HG02571 (cell line): ENCODE measurements around the gene HPS3.
A peak's percentile ranks its signal among the peaks of the same experiment; 100 is the strongest.
"Not testable (repeated sequence)": the region's sequence is repeated elsewhere in the genome, so short reads cannot be mapped to it uniquely, and the experiment has no call there.

Experiments
- ATAC-seq: cut with Tn5 transposase; IDR thresholded peaks from one replicate; pipeline ENCODE4 v1.9.1; 2021; ENCODE audit warnings: mild to moderate bottlenecking, moderate library complexity; ENCODE audit not compliant: unreplicated experiment

The HPS3 gene

GRCh38 chr3:149180057-149180573 lies 50.7 kb downstream of the HPS3 start:
- ATAC-seq, result no peak

GRCh38 chr3:149181182-149181581 lies 51.7 kb downstream of the HPS3 start:
- ATAC-seq, result no peak

GRCh38 chr3:149186219-149186618 lies 56.8 kb downstream of the HPS3 start:
- no peak for ATAC-seq

GRCh38 chr3:149186721-149187120 lies 57.3 kb downstream of the HPS3 start:
- no peak for ATAC-seq

DNA sequence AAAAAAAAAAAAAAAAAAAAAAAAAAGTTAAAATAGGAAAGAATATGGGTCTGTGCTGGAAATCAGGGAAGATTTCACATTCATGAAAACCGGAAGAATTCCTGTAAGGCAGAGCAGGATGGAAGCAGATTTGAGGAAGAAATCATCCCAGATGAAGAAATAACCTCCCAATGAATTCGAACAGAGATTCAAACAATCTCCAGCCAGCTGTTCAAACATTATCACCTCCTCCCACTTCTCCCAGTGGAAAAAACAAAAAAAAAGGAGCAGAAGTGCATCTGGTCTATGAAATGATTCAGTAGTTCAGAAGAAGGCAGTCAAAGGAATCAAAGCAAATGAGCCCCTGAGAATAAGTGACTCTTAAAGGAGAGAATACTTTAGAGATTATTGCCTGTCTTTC lies 59.1 kb downstream of the HPS3 start:
- ATAC-seq, result no peak

GRCh38 chr3:149195221-149195620 lies 65.8 kb downstream of the HPS3 start:
- no peak for ATAC-seq

DNA sequence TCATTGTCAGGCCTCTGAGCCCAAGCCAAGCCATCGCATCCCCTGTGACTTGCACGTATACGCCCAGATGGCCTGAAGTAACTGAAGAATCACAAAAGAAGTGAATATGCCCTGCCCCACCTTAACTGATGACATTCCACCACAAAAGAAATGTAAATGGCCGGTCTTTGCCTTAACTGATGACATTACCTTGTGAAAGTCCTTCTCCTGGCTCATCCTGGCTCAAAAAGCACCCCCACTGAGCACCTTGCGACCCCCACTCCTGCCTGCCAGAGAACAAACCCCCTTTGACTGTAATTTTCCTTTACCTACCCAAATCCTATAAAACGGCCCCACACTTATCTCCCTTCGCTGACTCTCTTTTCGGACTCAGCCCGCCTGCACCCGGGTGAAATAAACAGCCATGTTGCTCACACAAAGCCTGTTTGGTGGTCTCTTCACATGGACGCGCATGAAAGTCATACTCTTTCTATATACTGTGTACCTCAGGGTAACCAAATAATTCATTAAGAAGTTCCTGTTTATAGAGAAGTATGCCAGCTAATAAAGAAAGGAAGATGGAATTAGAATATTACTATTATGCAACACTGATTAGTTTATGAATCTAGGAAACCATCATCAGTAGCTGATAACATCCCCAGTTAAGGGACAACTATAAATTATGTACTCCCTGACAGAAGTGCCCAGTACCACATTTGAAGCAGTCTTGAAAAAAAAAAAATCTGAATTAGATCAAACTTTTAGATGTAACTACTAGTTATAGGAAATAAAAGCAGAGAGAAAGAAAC lies 67.6 kb downstream of the HPS3 start:
- not testable (repeated sequence) for ATAC-seq

GRCh38 chr3:149197669-149198068 lies 68.2 kb downstream of the HPS3 start:
- no peak for ATAC-seq

- ATAC-seq, result no peak
Observed at GRCh38 chr3:149198611-149199010, 69.2 kb downstream of the HPS3 start.

- ATAC-seq, result no peak
Observed at GRCh38 chr3:149199474-149199873, 70.0 kb downstream of the HPS3 start.

DNA sequence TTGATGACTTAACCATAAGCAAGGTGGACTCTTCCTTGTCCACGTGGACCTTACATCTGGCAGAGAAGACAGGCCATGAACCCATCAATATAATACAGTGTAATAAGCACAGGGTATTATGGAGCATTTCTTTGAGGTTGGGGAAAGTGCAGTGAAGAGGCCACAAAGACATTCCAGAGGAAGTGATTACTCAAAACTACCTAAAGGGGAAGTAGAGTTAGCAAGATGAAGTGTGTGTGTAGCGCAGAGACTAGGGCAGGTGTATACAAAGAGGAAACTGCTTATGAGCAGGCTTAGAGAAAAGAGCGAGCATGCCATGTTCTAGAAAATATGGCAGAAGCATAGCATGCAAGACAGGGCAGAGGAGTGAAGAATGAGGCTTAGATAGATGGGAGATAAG lies 74.3 kb downstream of the HPS3 start:
- ATAC-seq, result peak; percentile 93

DNA sequence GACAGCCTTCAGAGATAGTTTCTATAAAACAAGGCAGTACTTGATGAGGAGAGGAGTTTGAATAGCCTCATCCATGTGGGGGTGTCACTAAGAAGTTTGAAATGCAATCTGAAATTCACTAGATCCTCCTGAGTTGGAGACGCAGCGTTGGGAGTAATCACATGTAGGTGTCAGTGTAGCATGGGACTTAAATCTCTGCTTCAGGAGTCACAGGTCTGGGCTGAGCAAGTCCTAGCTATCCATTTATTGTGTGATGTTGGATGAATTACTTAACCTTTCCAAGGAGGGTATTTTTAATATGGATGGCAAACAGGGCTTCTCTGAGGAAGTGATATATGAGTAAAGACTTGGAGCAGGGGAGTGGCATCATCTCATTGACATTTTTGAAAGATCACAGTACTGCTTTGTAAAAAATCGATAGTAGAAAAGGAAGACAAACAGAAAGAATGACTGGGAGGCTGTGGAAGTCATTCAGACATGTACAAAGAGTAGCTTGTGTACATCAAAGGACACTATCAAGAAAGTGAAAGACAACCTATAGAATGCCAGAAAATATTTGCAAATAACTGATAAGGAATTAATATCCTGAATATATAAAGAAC lies 75.1 kb downstream of the HPS3 start:
- no peak for ATAC-seq

DNA sequence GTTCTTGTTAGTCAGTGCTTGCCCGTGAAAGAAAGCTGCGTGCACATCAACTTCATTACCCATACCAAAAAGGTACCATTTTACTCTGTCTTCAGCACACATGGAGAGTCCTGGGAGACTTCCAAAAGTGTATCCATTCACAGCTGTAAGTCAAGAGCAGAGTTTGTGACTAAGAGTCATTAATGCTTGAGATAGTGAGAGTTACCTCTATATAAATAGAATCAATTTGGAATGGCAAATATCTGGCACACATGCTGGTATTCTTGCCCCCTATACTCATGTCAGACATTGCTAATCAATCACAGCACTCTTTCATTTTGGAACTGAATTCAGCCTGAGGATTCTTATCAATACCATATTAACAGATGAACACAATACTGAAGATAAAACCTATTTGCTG lies 78.0 kb downstream of the HPS3 start:
- no peak for ATAC-seq

DNA sequence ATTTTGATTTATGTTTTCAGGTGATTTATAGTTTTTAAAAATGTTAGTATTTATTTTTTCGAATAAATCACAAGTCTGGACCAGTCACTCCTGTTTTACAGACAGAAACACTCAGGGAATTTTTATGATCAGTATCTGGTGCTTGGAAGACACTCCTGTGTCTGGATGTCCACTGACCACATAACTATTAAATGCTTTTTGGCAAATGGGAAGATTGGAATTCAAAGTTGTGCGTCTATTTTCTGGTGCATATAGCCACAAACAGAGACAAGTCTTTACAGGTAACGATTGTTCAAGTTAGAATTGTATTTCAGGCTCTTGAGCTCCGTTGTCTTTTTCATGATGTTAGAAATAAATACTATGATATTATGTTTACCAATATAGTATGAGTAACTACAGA lies 80.0 kb downstream of the HPS3 start:
- ATAC-seq, result no peak

DNA sequence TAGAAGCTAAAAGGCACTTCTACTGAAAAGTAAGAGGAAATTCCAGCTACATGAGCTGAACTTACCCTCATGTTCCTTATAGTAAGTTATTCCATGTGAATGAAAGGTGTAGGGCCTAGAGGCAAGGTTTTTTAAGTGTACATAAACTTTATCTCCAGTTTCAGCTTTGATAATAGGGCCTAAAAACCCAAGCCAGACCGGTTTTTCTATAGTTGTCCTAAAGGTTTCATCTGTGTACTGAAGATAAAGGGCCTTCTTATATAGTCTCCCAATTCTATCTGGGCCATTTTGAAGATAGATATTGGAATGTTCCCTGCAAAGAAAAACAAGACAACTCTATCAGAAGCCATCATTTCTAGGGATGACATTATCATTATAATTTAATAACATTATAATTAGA lies 82.9 kb downstream of the HPS3 start:
- no peak for ATAC-seq

DNA sequence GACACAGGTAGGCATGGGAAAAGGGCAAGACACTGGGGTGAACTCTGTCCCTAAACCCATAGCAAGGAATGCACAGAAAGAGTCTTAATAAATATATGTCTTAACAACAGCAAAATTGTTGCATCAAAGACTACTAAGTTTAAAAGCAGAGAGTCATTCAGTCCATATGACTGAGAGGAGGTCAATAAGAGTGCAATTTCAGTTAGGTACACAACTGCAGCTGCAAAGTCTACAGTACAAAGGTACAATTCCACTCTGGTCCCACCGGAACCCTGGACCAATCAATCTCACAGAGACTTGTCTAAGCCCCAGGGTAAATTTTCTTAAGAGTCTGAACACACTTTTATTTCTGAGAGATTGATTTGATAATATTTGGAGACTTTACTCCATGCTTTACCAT lies 85.3 kb downstream of the HPS3 start:
- ATAC-seq, result no peak

DNA sequence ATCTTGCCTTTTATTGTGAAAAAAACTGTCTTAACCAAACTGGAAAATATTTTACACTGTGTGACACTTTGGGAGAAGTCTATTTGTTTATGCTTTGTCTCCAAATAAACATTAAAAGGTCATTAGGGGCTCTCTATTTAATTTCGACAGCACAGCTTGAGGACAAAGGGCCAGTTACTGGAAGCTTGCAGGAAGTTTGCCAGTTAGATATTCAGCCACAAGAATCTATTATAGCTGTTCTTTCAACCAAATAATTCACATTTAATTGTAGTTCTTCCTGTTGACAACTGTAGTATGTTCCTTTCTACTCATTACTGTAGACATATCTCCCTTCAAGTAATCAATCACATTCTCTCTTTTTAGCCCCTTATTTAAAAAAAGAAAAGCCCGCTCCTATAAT lies 86.1 kb downstream of the HPS3 start:
- no peak for ATAC-seq

GRCh38 chr3:149216193-149216869 lies 86.9 kb downstream of the HPS3 start:
- no peak for ATAC-seq

DNA sequence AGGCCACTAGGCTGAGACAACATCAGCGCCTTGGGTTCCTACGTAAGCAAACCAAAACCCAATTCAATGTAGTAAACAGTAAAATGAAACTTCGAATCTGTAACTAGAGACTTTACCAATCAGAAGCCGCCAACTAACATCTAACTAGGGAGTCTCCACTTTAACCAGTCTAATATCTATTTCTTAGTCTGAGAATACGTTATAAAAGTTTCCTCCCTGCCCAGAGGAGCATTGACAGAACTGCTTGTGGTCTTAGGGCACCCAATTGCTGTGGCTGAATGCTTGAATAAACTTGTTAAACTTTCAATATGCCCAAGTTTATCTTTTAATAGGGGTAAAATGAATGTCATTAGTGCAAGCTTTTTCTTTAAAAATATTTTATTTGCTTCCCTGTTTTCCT lies 87.9 kb downstream of the HPS3 start:
- ATAC-seq, result no peak

- ATAC-seq, result not testable (repeated sequence)
Observed at GRCh38 chr3:149219380-149220121, 90.1 kb downstream of the HPS3 start.
